HCT116 (cell line): ENCODE data around the gene GPRC5C. TPM values are rescaled to one million over a fixed set of nuclear protein-coding genes. Genes with fewer than 3 reads are reported as not detected.

Source experiments
- ATAC-seq: fragments of 200-7000 bp; cut with Tn5 transposase; 2 replicates; pipeline ENCODE4 v1.9.1; 2020; ENCODE audit warnings: mild to moderate bottlenecking, moderate library complexity
- BruUV-seq: library from RNA; stranded (reverse); fragments of 400-500 nt; replicated peaks from 2 replicates; lab custom pipeline; 2021; lab: Mats Ljungman, UMichigan
- CTCF ChIA-PET: fragments of 300-600 bp; sonication (Branson Sonifier 250); formaldehyde crosslinking; loops from one replicate; lab custom pipeline; 2021; ENCODE audit warnings: antibody characterized with exemption; lab: Charles Lee
- POLR2A ChIA-PET: fragments of 300-600, 350-600 bp; sonication (Branson Sonifier 250); formaldehyde crosslinking; loops from one replicate; lab custom pipeline; 2021; ENCODE audit warnings: antibody characterized with exemption; lab: Charles Lee
- RAD21 ChIA-PET, 2 experiments: fragments of 300-600 bp; sonication (Branson Sonifier 250); formaldehyde crosslinking; loops; one replicate each; lab custom pipeline; 2023; ENCODE audit warnings: low total read pairs in 2 of 2; ENCODE audit not compliant: uncharacterized antibody in 2 of 2, unreplicated experiment in 2 of 2, low non-redundant PET in 1 of 2; lab: Charles Lee
- DNase-seq: peaks from one replicate; pipeline ENCODE4 v3.0.0-alpha.2; 2010; ENCODE audit warnings: low read depth, low spot score
- H2AFZ ChIP-seq: fragments of 200-600 bp; shearing (Covaris generic), sonication (generic); 2 replicates; pipeline ENCODE4 v1.6.1; 2017; ENCODE audit warnings: low read depth, mixed run types, mixed read lengths, antibody characterized with exemption, low read length; ENCODE audit not compliant: poor library complexity, severe bottlenecking
- H3K27ac ChIP-seq: 2 replicates; pipeline ENCODE4 v1.5.1; 2012; ENCODE audit warnings: low read depth, low read length
- H3K27me3 ChIP-seq: fragments of 200-600 bp; sonication (generic); 2 replicates; pipeline ENCODE4 v1.6.1; 2016; ENCODE audit warnings: mixed run types, low read length, mixed read lengths; ENCODE audit not compliant: insufficient read depth
- H3K36me3 ChIP-seq, 2 experiments: fragments of 200-500 bp in 1 of 2; fragments of 200-600 bp in 1 of 2; sonication (Bioruptor generic) in 1 of 2; sonication (generic) in 1 of 2; 2 replicates each; pipeline versions ENCODE4 v1.5.1 to v1.6.1; 2014 to 2016; ENCODE audit warnings: low read length in 2 of 2, inconsistent platforms in 1 of 2, mixed read lengths in 1 of 2, mixed run types in 1 of 2; ENCODE audit not compliant: insufficient read depth in 2 of 2, control insufficient read depth in 1 of 2
- H3K4me1 ChIP-seq, 2 experiments: fragments of 200-600 bp in 1 of 2; sonication (generic) in 1 of 2; 2 replicates each; pipeline versions ENCODE4 v1.5.1 to v1.6.1; 2012 to 2017; ENCODE audit warnings: low read length in 2 of 2, inconsistent platforms in 1 of 2, mild to moderate bottlenecking in 1 of 2, mixed read lengths in 1 of 2, mixed run types in 1 of 2, moderate library complexity in 1 of 2; ENCODE audit not compliant: insufficient read depth in 2 of 2, control insufficient read depth in 1 of 2
- H3K4me2 ChIP-seq: fragments of 200-600 bp; sonication (generic); 2 replicates; pipeline ENCODE4 v1.6.1; 2017; ENCODE audit warnings: mixed run types, low read length, mixed read lengths
- H3K4me3 ChIP-seq, 2 experiments: fragments of 200-600 bp in 1 of 2; sonication (generic) in 1 of 2; replicated peaks in 1 of 2; 2 replicates each; pipeline ENCODE4 v1.5.1; 2011 to 2016; ENCODE audit warnings: low read length in 2 of 2, control low read depth in 1 of 2, low read depth in 1 of 2, mild to moderate bottlenecking in 1 of 2, mixed read lengths in 1 of 2, mixed run types in 1 of 2
- H3K79me2 ChIP-seq: fragments of 200-600 bp; sonication (generic); 2 replicates; pipeline ENCODE4 v1.6.1; 2017; ENCODE audit warnings: mild to moderate bottlenecking, mixed run types, low read length, moderate library complexity, mixed read lengths; ENCODE audit not compliant: insufficient read depth
- H3K9ac ChIP-seq: fragments of 200-600 bp; sonication (generic); 2 replicates; pipeline ENCODE4 v1.6.1; 2016; ENCODE audit warnings: low read length, mixed read lengths
- H3K9me2 ChIP-seq: fragments of 200-600 bp; sonication (generic), shearing (Covaris generic); 2 replicates; pipeline ENCODE4 v1.6.1; 2017; ENCODE audit warnings: mixed run types, mild to moderate bottlenecking, moderate library complexity; ENCODE audit not compliant: insufficient read depth
- H3K9me3 ChIP-seq, 2 experiments: fragments of 200-500 bp in 1 of 2; fragments of 200-600 bp in 1 of 2; sonication (Bioruptor generic) in 1 of 2; sonication (generic) in 1 of 2; 2 replicates each; pipeline ENCODE4 v1.6.1; 2014 to 2017; ENCODE audit warnings: low read length in 2 of 2, mixed read lengths in 2 of 2, inconsistent platforms in 1 of 2, low read depth in 1 of 2, mild to moderate bottlenecking in 1 of 2, mixed run types in 1 of 2, moderate library complexity in 1 of 2; ENCODE audit not compliant: control insufficient read depth in 1 of 2, insufficient read depth in 1 of 2
- H4K20me1 ChIP-seq: fragments of 200-600 bp; sonication (generic), shearing (Covaris generic); 2 replicates; pipeline ENCODE4 v1.6.1; 2017; ENCODE audit warnings: mixed run types, mild to moderate bottlenecking, moderate library complexity; ENCODE audit not compliant: insufficient read depth
- EZH2phosphoT487 ChIP-seq: fragments of 200-600 bp; IDR thresholded peaks from 2 replicates; pipeline ENCODE4 v1.6.1; 2018; ENCODE audit warnings: antibody characterized with exemption, borderline replicate concordance
- JUND ChIP-seq: IDR thresholded peaks from 2 replicates; pipeline ENCODE4 v1.6.1; 2012
- POLR2A ChIP-seq: IDR thresholded peaks from 2 replicates; pipeline ENCODE4 v1.7.0; 2011; ENCODE audit warnings: borderline replicate concordance; ENCODE audit not compliant: insufficient read depth, insufficient read length; ENCODE audit errors: extremely low read depth
- POLR2AphosphoS5 ChIP-seq: IDR thresholded peaks from 2 replicates; pipeline ENCODE4 v1.6.1; 2011; ENCODE audit warnings: mild to moderate bottlenecking, low read depth, low read length, moderate library complexity
- RAD21 ChIP-seq: IDR thresholded peaks from 2 replicates; pipeline ENCODE4 v1.6.1; 2012; ENCODE audit warnings: low read depth, mild to moderate bottlenecking
- REST ChIP-seq: IDR thresholded peaks from 2 replicates; pipeline ENCODE4 v1.6.1; 2012; ENCODE audit warnings: low read depth
- SP1 ChIP-seq: IDR thresholded peaks from 2 replicates; pipeline ENCODE4 v1.6.1; 2012; ENCODE audit warnings: low read depth
- SRF ChIP-seq: IDR thresholded peaks from 2 replicates; pipeline ENCODE4 v1.6.1; 2012; ENCODE audit warnings: low read depth
- TCF7L2 ChIP-seq: IDR thresholded peaks from 2 replicates; pipeline ENCODE4 v1.7.0; 2011; ENCODE audit warnings: borderline replicate concordance, inconsistent platforms; ENCODE audit not compliant: insufficient read depth, insufficient read length; ENCODE audit errors: extremely low read depth
- YY1 ChIP-seq: IDR thresholded peaks from 2 replicates; pipeline ENCODE4 v1.6.1; 2011; ENCODE audit warnings: low read length, low read depth, moderate library complexity, mild to moderate bottlenecking; ENCODE audit not compliant: insufficient replicate concordance; ENCODE audit errors: extremely low read depth
- ZFX ChIP-seq: fragments of 450-650 bp; IDR thresholded peaks from 2 replicates; pipeline ENCODE4 v1.6.1; 2017
- ZNF274 ChIP-seq: fragments of 200-500 bp; sonication (Bioruptor generic); IDR thresholded peaks from 2 replicates; pipeline ENCODE4 v1.6.1; 2014; ENCODE audit warnings: mild to moderate bottlenecking, low read depth, low read length, inconsistent platforms
- intact Hi-C: fragments of 100-400 bp; cut with micrococcal nuclease; formaldehyde crosslinking; loops from 2 replicates; pipeline ENCODE4 v1.10.0; 2022
- total RNA-seq: library from RNA; stranded (reverse); gene quantifications from one replicate; pipeline ENCODE4 v1.2.1, GENCODE V29; 2021; ENCODE audit not compliant: unreplicated experiment
- TF ChIP-seq, protein P1 (sequence below): IDR thresholded peaks from 2 replicates; pipeline ENCODE4 v1.6.1; 2012

Gene GPRC5C
- total RNA-seq, 1 experiment from 2014 or later = 54.4 TPM

GRCh38 chr17:74390680-74391653 lies 40.9 kb upstream of the GPRC5C start:
- H3K4me1 ChIP-seq = peaks cover 0 to 12% of the 10 kb centered on the region in 2 experiments; a peak in 2 of 4 replicates
- ChIA-PET RAD21 (interaction anchor here in 1 of 2 experiments (1.0 kb wide), 1 partner anchor 12 kb away, joined by 4 read pairs; no protein-coding TSS in a partner anchor), CTCF (interaction anchor here (0.5 to 1.6 kb wide), 5 partner anchors 12 to 47 kb away, joined by 3 to 7 read pairs (median 3); partner anchors contain the start of gene GPR142), POLR2A (no interaction called here)
- no peaks in the 10 kb centered on the region for H4K20me1 ChIP-seq
- H3K27ac ChIP-seq = no peak overlapping the region
- H3K79me2 ChIP-seq = no peaks in the 10 kb centered on the region
- no peak for ATAC-seq
- intact Hi-C loops = no loop called here
- H3K4me3 ChIP-seq = no peak overlapping the region
- H3K36me3 ChIP-seq = no peaks in the 10 kb centered on the region
- H3K4me2 ChIP-seq = no peak overlapping the region
- no peaks in the 10 kb centered on the region for H3K27me3 ChIP-seq
- DNase-seq = no peak
- H2AFZ ChIP-seq = no peak overlapping the region
- H3K9me2 ChIP-seq = no peaks in the 10 kb centered on the region
- no peak for TF ChIP-seq ZFX
- TF ChIP-seq POLR2AphosphoS5 = no peak
- TF ChIP-seq ZNF274 = no peak
- TF ChIP-seq, protein P1, sequence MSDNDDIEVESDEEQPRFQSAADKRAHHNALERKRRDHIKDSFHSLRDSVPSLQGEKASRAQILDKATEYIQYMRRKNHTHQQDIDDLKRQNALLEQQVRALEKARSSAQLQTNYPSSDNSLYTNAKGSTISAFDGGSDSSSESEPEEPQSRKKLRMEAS = no peak
- TF ChIP-seq SRF = no peak
- no peak for TF ChIP-seq POLR2A
- TF ChIP-seq RAD21 = no peak
- TF ChIP-seq YY1 = no peak
- TF ChIP-seq JUND = no peak
- no peak for TF ChIP-seq TCF7L2
- no peak for TF ChIP-seq EZH2phosphoT487
- no peak for TF ChIP-seq REST
- no peak for TF ChIP-seq SP1
- no TSS peak for BruUV-seq
- H3K9me3 ChIP-seq = no peaks in the 10 kb centered on the region
- no peak overlapping the region for H3K9ac ChIP-seq
